Femur (tissue), 1 donor: ENCODE results near the gene STARD9.
"Not testable (repeated sequence)": the region's sequence is repeated elsewhere in the genome, so short reads cannot be mapped to it uniquely, and the experiment has no call there.

Experiments used
- DNase-seq: peaks from one replicate; pipeline ENCODE4 v3.0.0-alpha.2; 2017

The STARD9 gene

GRCh38 chr15:42591238-42591934, 16.0 kb downstream of the STARD9 start:
- DNase-seq, result no peak

GRCh38 chr15:42592716-42593115, 17.3 kb downstream of the STARD9 start:
- DNase-seq, result no peak

DNA sequence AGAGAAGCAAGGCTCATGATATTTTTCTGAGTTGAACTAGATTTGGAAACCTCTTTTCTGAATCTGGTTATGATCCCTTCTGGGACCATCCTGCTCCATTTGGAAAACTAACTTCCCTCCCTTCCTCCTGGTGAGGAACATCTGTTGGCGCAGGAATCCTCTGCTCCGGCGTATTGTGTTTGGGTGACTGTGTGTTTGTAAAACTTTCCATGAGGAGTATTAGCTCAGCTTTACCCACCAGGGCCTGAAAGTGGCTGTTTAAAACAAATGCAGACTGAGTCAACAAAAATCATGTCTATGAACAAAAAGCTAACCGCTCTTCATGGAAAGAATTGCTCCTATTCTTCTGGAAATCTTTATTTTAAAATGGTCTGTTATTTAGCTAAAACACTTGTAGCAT, 17.7 kb downstream of the STARD9 start:
- peak; percentile 82 for DNase-seq

DNA sequence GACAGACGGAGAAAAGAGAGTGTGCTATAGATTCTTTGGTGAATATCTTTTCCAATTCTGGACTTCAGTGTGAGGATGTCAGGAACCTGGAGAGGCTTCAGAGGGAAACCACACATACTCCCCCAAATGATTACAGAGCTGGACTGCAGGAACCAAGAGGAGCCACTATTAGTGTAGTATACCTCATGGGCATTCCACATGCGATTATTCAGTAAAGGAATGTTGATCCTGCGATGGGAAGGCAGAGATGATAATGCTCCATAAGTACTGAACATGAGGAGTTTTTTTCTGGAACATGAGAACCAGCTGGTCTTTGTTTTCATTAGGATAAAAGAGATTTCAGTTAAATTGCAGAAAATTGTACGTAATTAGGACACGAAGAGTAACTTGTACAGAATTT, 18.7 kb downstream of the STARD9 start:
- no peak for DNase-seq

DNA sequence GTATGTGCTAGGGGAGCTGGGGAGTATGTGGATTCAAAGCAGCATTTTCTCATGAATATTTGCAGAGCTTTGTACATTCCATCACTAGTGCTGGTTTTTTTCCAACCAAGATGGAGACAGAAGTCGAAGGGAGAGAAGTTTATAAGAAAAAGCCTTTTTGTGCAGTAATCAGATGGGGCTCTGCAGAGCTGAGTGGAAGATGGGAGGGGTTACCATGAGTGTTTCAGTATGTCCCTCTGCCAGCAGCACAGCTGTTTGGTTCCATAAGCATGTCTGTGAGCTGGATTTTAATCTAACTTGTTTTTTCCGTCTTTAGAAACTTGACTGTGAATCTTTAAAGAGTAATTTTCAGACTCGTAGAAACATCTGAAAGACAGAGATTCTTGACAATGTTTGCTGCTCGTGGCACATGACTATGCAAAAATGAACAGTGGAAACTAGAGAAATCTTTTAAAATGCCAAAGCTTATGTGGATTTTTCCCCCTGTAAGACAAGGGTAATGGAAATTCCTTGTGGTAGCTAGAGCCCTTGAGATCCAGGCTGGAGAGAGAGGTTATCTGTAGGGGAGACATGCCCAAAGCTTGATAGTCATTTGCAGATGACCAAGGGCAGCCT, 20.3 kb downstream of the STARD9 start:
- peak; percentile 82 for DNase-seq

DNA sequence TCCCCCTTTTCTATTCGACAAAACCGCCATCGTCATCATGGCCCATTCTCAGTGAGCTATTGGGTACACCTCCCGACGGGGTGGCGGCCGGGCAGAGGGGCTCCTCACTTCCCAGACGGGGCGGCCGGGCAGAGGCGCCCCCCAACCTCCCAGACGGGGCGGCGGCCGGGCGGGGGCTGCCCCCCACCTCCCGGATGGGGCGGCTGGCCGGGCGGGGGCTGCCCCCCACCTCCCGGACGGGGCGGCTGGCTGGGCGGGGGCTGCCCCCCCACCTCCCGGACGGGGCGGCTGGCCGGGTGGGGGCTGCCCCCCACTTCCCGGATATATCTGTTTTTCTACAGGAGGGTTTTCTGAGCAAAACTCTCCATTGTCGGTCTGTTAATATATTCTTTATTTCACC, 25.9 kb downstream of the STARD9 start:
- not testable (repeated sequence) for DNase-seq

DNA sequence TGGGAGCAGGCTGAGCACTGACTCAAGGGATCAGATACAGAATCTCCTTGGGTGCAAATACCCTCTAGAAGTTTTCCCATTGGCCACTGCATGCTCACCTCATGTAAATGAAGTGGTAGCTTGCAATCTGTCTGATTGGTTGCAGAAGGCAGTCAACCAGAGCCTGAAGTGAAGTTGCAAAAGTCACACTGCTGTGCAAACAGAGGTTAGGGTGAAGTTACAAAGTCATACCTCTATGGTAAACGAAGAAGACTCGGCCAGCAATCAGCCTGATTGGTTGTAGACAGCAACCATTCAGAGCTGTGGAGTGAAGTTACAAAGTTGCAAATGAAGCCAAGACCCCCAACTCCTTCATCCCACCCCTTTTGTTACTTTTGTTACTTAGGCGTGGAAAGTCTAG, 27.1 kb downstream of the STARD9 start:
- no peak for DNase-seq

- DNase-seq, result no peak
Observed at GRCh38 chr15:42603978-42604377, 28.6 kb downstream of the STARD9 start.

GRCh38 chr15:42604894-42605744, 29.7 kb downstream of the STARD9 start:
- no peak for DNase-seq

GRCh38 chr15:42605796-42606195, 30.4 kb downstream of the STARD9 start:
- no peak for DNase-seq

- DNase-seq, result peak; percentile 53
Observed at GRCh38 chr15:42608110-42608531, 32.7 kb downstream of the STARD9 start.

- DNase-seq, result no peak
Observed at GRCh38 chr15:42608752-42609488, 33.5 kb downstream of the STARD9 start.

DNA sequence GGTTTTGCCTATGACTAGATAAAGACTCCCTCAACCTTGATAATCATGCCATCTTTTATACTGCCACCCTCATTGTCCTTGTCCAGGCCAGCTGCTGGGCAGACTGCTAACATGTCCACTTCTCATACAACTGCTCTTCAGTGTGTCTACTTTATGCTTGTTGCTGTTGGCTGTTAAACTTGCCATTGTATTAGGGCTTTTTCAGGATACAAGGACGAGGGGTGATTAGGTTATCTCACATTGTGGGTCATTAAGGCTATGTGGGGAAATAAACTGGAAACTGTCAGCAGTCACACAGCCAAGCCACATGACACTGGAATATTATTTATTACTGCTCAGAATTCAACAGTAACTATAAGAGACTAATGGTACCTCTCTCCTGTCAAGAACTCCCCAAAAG, 36.1 kb downstream of the STARD9 start:
- no peak for DNase-seq

- DNase-seq, result no peak
Observed at GRCh38 chr15:42612367-42612912, 37.0 kb downstream of the STARD9 start.

DNA sequence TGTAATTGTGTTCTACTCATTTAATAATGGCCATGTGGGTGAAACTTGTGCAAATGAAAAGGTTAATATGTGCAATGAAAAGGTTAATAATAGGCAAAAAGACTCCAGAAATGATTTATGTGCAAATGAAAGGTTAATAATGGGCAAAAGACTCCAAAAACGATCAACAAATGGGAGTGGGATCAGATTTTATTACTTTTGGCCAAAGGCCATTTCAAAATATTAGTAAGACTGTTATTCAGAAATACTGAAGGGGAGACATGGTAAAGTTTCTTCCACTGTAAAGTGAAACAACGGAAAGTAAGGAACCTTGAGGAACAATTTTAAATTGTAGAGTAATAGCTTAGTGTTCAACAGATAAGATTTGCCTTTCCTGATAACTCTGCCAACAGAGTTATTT, 40.7 kb downstream of the STARD9 start:
- DNase-seq, result no peak

- no peak for DNase-seq
Observed at GRCh38 chr15:42619656-42620371, 44.4 kb downstream of the STARD9 start.

DNA sequence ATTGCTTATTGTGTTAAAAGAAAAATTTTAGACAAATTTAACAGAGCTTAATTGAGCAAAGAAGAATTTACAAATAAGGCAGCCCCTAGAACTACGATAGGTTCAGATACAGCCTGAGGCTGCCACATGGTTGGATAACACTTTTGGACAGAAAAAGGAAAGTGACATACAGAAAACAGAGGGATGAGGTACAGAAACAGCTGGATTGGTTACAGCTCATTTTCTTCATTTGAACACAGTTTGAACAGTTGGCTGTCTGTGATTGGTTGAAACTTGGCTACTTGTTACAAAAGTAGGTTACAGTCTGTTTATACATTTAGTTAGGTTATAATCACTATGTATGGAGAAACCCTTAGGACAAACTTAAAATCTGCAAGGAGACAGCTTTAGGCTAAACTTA, 46.0 kb downstream of the STARD9 start:
- no peak for DNase-seq

- no peak for DNase-seq
Observed at GRCh38 chr15:42621996-42622925, 46.9 kb downstream of the STARD9 start.

- no peak for DNase-seq
Observed at GRCh38 chr15:42623951-42624350, 48.5 kb downstream of the STARD9 start.

DNA sequence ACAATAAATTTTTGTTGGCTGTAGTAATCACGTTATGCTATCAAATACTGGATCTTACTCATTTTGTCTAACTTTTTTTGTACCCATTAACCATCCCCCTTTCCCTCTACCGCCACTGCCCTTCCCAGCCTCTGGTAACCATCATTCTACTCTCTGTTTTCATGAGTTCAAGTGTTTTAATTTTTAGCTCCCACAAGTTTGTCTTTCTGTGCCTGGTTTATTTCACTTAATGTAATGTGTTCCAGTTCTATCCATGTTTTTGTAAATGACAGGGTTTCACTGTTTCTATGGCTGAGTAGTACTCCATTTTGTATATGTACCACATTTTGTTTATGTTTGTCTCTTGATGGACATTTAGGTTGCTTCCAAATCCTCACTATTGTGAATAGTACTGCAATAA, 52.1 kb downstream of the STARD9 start:
- no peak for DNase-seq

GRCh38 chr15:42628761-42629160, 53.4 kb downstream of the STARD9 start:
- no peak for DNase-seq
